ENCODE measurements around the gene PARK7. TPM values are rescaled to one million over a fixed set of nuclear protein-coding genes. Genes with fewer than 3 reads are reported as not detected.

PARK7 gene
- total and polyA plus RNA-seq, 4 donors: 178 to 435 (median 375) TPM

GRCh38 chr1:8003438-8004112, 42.1 kb downstream of the PARK7 start:
- peak overlapping the region; percentile 72 for H3K27ac ChIP-seq (ENCODE audit: low read depth, low read length)
- no CpG with 5 or more reads among the region's 6 CpGs for WGBS (ENCODE audit: insufficient coverage)

GRCh38 chr1:8004113-8004802, 42.7 kb downstream of the PARK7 start:
- DNase-seq (ENCODE audit: low read depth in 4 of 6, low spot score in 6 of 6): peak in 2 of 6 donors; percentile 72 to 75
- H3K4me1 ChIP-seq (ENCODE audit: control insufficient read depth, insufficient read depth, low read length): peaks cover 17% of the 10 kb centered on the region
- H3K27ac ChIP-seq (ENCODE audit: low read depth, low read length): peak overlapping the region; percentile 72
- H3K9me3 ChIP-seq (ENCODE audit: control insufficient read depth, insufficient read depth, low read length): no peaks in the 10 kb centered on the region
- H3K36me3 ChIP-seq (ENCODE audit: control insufficient read depth, insufficient read depth, low read length): peaks cover 2% of the 10 kb centered on the region
- no peak overlapping the region for H3K4me3 ChIP-seq (ENCODE audit: low read depth, low read length)
- H3K27me3 ChIP-seq (ENCODE audit: control insufficient read depth, insufficient read depth, low read length): no peaks in the 10 kb centered on the region
- WGBS (ENCODE audit: insufficient coverage): 51% methylated on average over 13 of the region's 18 CpGs

More at GRCh38 chr1:8003438-8004112, 42.1 kb downstream of the PARK7 start:
- Histone ChIP-seq H3K36me3 (ENCODE audit: control insufficient read depth, insufficient read depth, low read length) (no peaks in the 10 kb centered on the region), H3K4me3 (ENCODE audit: low read depth, low read length) (no peak overlapping the region), H3K27me3 (ENCODE audit: control insufficient read depth, insufficient read depth, low read length) (no peaks in the 10 kb centered on the region), H3K9me3 (ENCODE audit: control insufficient read depth, insufficient read depth, low read length) (no peaks in the 10 kb centered on the region), H3K4me1 (ENCODE audit: control insufficient read depth, insufficient read depth, low read length) (peaks cover 17% of the 10 kb centered on the region)
- no peak for DNase-seq (ENCODE audit: low read depth in 4 of 6, low spot score in 6 of 6)

GRCh38 chr1:8004803-8005573, 43.5 kb downstream of the PARK7 start:
- Histone ChIP-seq H3K9me3 (ENCODE audit: control insufficient read depth, insufficient read depth, low read length) (no peaks in the 10 kb centered on the region), H3K27ac (ENCODE audit: low read depth, low read length) (peak overlapping the region; percentile 72), H3K27me3 (ENCODE audit: control insufficient read depth, insufficient read depth, low read length) (no peaks in the 10 kb centered on the region), H3K4me1 (ENCODE audit: control insufficient read depth, insufficient read depth, low read length) (peaks cover 17% of the 10 kb centered on the region), H3K36me3 (ENCODE audit: control insufficient read depth, insufficient read depth, low read length) (peaks cover 6% of the 10 kb centered on the region), H3K4me3 (ENCODE audit: low read depth, low read length) (no peak overlapping the region)
- DNase-seq (ENCODE audit: low read depth in 4 of 6, low spot score in 6 of 6): peak in 2 of 6 donors; percentile 46 to 78
- 39% methylated on average over 11 of the region's 17 CpGs for WGBS (ENCODE audit: insufficient coverage)

- no peak for DNase-seq (ENCODE audit: low read depth in 4 of 6, low spot score in 6 of 6)
- Histone ChIP-seq H3K9me3 (ENCODE audit: control insufficient read depth, insufficient read depth, low read length) (no peaks in the 10 kb centered on the region), H3K27ac (ENCODE audit: low read depth, low read length) (no peak overlapping the region), H3K27me3 (ENCODE audit: control insufficient read depth, insufficient read depth, low read length) (no peaks in the 10 kb centered on the region), H3K4me3 (ENCODE audit: low read depth, low read length) (no peak overlapping the region), H3K36me3 (ENCODE audit: control insufficient read depth, insufficient read depth, low read length) (peaks cover 12% of the 10 kb centered on the region), H3K4me1 (ENCODE audit: control insufficient read depth, insufficient read depth, low read length) (peaks cover 17% of the 10 kb centered on the region)
- WGBS (ENCODE audit: insufficient coverage): 90% methylated on average over 6 of the region's 12 CpGs
These were observed 44.8 kb downstream of the PARK7 start for GRCh38 chr1:8006037-8006963.

GRCh38 chr1:8009043-8010002, 47.8 kb downstream of the PARK7 start:
- no peak overlapping the region for H3K4me3 ChIP-seq (ENCODE audit: low read depth, low read length)
- WGBS (ENCODE audit: insufficient coverage): 92% methylated on average over 16 of the region's 18 CpGs
- H3K36me3 ChIP-seq (ENCODE audit: control insufficient read depth, insufficient read depth, low read length): peaks cover 21% of the 10 kb centered on the region
- no peaks in the 10 kb centered on the region for H3K27me3 ChIP-seq (ENCODE audit: control insufficient read depth, insufficient read depth, low read length)
- peaks cover 12% of the 10 kb centered on the region for H3K4me1 ChIP-seq (ENCODE audit: control insufficient read depth, insufficient read depth, low read length)
- no peak for DNase-seq (ENCODE audit: low read depth in 4 of 6, low spot score in 6 of 6)
- no peaks in the 10 kb centered on the region for H3K9me3 ChIP-seq (ENCODE audit: control insufficient read depth, insufficient read depth, low read length)
- H3K27ac ChIP-seq (ENCODE audit: low read depth, low read length): no peak overlapping the region

- no peak overlapping the region for H3K27ac ChIP-seq (ENCODE audit: low read depth, low read length)
- no peaks in the 10 kb centered on the region for H3K27me3 ChIP-seq (ENCODE audit: control insufficient read depth, insufficient read depth, low read length)
- 80% methylated on average over 8 of the region's 8 CpGs for WGBS (ENCODE audit: insufficient coverage)
- no peak overlapping the region for H3K4me3 ChIP-seq (ENCODE audit: low read depth, low read length)
- peaks cover 5% of the 10 kb centered on the region for H3K4me1 ChIP-seq (ENCODE audit: control insufficient read depth, insufficient read depth, low read length)
- peaks cover 21% of the 10 kb centered on the region for H3K36me3 ChIP-seq (ENCODE audit: control insufficient read depth, insufficient read depth, low read length)
- DNase-seq (ENCODE audit: low read depth in 4 of 6, low spot score in 6 of 6): no peak
- no peaks in the 10 kb centered on the region for H3K9me3 ChIP-seq (ENCODE audit: control insufficient read depth, insufficient read depth, low read length)
These were observed 48.7 kb downstream of the PARK7 start for GRCh38 chr1:8010080-8010664.

GRCh38 chr1:8011016-8011415, 49.5 kb downstream of the PARK7 start:
- no peak for DNase-seq (ENCODE audit: low read depth in 4 of 6, low spot score in 6 of 6)

More at GRCh38 chr1:8011016-8011415, 49.5 kb downstream of the PARK7 start:
- peaks cover 21% of the 10 kb centered on the region for H3K36me3 ChIP-seq (ENCODE audit: control insufficient read depth, insufficient read depth, low read length)
- H3K27ac ChIP-seq (ENCODE audit: low read depth, low read length): no peak overlapping the region
- no peaks in the 10 kb centered on the region for H3K4me1 ChIP-seq (ENCODE audit: control insufficient read depth, insufficient read depth, low read length)
- no peaks in the 10 kb centered on the region for H3K27me3 ChIP-seq (ENCODE audit: control insufficient read depth, insufficient read depth, low read length)
- no peak overlapping the region for H3K4me3 ChIP-seq (ENCODE audit: low read depth, low read length)
- H3K9me3 ChIP-seq (ENCODE audit: control insufficient read depth, insufficient read depth, low read length): no peaks in the 10 kb centered on the region
- 87% methylated on average over 4 of the region's 4 CpGs for WGBS (ENCODE audit: insufficient coverage)

Data from spinal cord (tissue), 10 donors.